Hematopoietic multipotent progenitor cell treated with erythropoietin and hydrocortisone succinate and interleukin-3 and kit ligand, for 15 days (in vitro differentiated cells): ENCODE data around the gene GPX4.
"Not testable (repeated sequence)": the region's sequence is repeated elsewhere in the genome, so short reads cannot be mapped to it uniquely, and the experiment has no call there.

Experiments
- DNase-seq: peaks from one replicate; pipeline ENCODE4 v3.0.0-alpha.2; 2015; ENCODE audit warnings: low spot score

The GPX4 gene

DNA sequence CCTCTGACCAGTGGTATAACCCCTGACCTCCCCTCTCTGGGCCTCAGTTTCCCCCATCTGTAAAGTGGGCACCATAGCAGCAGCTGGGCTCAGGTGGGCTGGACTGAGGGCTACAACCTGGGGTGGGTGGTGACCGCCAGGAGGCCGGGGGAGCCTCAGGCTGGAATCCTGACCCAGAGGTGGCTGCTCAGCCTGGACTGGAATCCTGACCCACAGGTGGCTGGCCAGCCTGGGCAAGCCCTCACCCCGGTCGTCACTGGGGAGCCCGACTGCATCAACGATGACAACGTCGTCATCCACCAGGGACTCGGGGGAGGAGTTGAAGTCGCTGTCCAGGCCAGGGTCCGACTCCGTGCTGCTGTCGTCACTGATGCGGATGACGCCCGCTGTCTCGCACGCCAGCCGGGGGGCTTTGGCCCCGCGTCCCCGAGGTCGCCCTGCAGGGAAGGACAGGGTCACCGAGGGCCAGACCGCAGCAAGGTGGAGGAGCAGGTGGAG, 10.2 kb downstream of the GPX4 start:
- DNase-seq: no peak

DNA sequence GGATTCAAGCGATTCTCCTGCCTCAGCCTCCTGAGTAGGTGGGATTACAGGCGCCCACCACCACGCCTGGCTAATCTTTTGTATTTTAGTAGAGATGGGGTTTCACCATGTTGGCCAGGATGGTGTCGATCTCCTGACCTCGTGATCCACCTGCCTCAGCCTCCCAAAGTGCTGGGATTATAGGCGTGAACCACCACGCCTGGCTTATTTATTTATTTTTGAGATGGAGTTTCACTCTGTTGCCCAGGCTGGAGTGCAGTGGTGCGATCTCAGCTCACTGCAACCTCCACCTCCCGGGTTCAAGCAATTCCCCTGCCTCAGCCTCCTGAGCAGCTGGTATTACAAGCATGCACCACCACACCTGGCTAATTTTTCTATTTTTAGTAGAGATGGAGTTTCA, 10.9 kb downstream of the GPX4 start:
- not testable (repeated sequence) for DNase-seq

DNA sequence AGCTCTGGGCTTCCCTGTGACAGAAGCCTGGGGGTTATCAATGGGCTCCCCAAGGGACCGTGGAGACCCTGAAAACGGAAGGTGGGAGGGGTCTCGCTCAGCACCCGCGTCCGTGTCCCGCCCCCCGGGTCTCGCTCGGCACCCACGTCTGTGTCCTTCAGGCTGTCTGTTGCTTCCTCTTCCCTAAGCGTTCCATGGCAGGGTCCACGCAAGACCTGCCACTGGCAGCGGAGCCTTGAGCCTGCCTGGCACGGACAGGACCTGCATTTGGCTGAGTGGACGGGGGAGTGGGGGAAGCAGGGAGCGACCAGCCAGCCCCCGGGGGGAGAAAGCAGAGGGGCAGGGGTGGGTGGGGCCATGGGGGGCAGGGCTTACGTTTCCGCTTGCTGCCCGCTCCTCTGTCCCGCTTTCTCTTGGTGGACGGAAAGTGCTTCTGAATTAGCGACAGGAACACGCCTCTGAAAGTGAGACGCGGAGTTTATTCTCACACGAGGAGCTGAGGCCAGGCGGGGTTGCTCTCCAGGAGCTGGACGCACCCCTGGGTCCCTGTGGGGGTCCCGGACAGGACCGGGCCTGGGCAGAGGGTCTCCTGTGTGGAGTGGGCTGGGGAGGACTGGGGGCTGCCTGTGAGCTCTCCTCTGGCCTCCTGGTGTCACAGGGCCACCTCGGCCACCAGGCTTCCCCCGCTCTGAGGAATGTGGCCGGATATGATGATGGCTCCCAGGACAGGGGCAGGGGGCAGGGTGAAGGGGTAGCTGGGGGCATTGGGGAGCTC, 12.0 kb downstream of the GPX4 start:
- DNase-seq: no peak

DNA sequence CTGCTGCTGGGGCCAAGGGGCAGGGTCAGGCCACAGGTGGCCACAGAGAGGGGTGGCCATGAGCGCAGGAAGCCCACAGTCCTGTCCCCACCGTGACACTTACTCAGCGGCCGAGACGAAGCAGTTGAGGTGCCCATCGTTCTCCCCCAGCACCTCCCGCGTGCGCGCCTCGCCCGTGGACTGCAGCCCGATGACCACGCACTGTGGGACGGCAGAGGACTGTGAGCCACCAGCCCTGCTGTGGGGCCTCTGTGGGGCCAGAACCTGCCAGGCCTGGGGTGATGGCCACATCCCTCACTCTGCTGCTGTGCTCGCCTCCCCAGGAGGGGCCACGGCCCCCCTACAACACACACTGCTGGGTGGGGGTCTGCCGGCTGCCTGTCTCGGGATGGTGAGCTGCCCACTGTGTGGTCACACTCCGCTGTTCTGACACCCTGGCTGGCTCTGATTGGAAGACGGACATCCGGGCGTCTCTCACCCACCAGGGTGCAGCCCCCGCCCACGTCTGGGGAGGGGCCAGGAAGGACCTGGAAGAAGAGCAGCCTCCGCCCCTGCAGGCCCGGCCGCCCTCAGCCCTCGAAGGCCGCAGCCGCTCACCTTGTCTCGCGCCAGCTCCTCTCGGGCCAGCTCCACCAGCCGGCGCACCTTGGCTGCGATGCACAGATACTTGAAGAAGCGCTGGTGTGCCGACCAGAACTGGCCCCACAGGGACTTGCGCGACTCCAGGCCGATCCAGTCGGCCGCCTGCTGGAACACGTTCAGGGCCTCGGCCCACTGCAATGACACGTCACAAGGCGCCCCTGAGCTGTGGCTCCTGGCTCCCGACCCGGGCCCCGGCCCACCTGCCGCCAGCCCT, 13.2 kb downstream of the GPX4 start:
- DNase-seq: no peak

DNA sequence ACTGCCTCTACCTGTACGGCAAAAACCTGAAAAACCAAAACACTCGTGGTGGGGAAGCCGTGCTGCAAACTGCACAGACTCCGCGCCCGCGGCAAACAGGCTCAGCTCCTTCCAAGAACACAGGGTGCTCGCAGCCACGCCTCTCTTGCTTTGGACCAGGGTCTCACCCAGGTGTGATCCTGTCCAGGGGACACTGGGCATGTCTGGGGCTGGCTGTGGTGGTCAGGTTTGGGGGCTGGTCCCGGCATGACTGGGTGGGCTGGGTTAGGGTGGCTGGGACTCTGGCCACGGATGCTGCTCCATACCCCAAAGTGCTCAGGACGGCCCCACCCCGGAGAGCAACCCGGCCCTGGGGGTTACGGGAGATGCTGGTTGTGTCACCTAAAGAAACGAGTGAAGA, 13.9 kb downstream of the GPX4 start:
- DNase-seq: no peak

DNA sequence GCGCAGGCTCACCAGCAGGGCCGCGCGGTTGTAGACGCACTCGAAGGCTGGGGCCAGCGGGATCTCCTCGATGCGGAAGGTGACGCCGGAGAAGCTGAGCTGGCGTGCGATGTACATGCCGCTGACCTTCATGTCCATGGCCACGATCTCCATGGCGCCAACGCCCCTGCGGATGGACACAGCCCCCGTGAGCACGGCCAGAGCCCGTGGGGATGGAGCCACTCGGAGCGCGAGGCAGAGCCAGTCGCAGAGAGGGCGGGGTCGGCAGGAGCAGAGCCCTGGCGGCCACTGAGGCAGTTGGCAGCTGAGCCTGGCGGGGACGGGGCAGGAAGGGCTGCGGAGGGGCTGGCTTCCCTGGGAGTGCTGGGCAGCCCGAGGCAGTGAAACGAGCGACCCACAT, 15.2 kb downstream of the GPX4 start:
- DNase-seq: no peak

DNA sequence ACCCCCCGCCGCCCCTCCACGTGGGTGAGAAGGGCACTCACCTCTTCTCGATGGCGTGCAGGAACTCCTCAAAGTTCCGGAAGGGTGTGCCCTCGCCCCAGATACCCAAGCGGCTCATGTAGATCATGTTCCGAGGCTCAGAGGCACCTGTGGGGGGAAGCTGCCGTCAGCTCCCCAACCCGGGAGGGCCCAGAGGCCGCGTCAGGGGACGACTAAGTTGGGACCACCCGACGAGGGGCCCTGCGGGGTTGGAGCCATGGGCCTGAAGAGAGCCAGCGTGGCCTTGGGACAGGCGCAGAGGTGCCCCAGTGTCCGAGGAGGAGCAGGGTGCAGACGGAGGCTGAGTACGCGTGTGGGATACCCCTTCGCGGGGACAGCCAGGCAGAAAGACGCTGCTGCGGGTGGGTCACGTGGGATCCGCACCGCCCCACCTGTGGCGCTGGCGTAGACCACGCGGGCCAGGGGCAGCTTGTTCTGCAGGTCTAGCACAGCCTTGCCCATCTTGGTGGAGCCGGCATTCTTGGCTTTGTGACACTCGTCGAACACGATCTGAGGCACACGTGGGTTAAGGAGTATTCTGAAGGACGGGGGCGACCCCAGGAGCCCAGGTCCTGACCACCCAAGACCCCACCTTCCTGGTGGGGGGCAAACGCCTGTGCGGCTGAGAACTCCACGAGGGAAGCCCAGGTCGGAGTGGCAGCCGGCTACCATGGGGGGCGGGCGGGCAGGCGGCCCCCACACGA, 15.9 kb downstream of the GPX4 start:
- no peak for DNase-seq

DNA sequence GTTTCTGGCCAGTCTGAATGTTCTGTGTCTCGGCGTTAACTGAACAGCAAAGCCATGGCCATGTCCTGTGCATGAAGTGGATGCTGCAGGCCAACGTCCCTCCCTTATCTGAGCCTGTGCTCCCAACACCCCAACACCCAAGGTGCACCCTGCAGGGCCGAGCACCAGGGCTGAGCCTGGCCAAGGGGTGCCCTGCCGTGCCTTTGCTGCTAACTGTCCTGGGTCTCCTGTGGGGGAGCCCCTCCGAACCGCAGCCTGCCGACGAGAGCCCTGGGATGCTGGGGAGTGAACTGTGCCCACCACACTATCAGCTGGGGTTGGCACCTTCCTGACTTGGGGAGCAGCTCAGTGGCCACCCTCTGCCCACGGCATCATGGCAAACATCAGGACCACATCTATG, 17.6 kb downstream of the GPX4 start:
- no peak for DNase-seq

DNA sequence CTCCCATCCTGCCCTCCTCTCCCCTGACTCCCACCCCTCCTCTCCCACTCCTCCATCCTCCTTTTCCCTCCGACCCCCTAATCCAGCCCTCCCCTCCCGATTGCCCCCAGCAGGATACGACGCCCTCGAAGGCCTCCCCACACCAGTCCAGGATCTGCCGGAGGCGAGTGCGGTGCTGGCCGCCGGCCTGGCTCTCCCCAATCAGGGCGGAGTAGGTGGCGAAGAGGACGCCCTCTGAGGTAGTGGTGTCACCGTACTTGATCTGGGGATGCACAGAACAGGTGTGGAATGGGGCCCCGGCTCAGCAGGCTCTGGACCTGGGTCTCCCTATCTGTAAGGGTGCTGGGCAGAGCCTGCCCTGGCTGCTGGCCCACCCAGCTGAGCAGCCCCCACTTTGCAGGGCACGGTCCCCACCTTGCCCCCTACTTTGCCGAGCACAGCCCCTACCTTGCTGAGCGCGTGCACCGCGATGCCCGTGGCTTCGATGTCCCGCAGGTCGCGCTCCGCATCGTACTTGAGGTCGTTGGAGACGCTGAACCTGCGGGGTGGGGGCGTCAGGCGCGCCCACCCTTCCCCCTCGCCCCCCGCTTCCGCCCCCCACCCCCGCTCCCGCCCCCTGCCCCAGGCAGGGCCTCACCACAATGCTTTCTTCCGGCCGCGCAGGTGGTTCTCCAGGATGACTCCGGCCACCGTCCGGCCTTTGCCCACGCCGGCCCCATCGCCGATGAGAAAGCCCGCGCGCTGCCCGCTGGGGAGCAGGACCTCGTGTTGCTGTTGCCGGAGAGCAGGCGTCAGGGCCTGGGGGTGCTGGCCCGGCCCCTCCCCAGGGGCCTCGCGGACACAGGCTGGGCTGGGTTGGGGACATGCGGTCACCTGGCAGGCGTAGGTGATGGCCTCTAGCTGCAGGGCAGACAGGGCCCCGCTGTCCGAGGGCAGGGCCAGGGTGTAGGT, 18.5 kb downstream of the GPX4 start:
- no peak for DNase-seq

DNA sequence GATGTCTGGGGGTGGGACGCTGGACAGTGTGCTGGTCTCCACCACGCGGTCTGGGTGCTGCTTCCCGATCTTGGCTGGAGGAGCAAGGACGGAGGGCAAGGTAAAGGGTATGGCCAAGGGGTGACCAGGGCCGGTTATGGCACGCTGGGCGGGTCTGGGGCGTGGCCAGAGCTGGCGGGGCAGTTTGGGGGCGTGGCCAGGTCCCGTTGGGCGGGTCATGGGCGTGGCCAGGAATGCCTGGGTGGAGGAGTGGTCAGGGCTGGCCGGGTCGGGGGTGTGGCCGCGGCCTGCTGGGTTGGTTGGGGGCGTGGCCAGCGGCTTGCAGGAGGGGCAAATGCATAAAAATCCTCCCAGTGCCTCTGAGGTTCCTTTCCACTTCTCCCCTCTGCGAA, 19.2 kb downstream of the GPX4 start:
- DNase-seq: peak; percentile 64

DNA sequence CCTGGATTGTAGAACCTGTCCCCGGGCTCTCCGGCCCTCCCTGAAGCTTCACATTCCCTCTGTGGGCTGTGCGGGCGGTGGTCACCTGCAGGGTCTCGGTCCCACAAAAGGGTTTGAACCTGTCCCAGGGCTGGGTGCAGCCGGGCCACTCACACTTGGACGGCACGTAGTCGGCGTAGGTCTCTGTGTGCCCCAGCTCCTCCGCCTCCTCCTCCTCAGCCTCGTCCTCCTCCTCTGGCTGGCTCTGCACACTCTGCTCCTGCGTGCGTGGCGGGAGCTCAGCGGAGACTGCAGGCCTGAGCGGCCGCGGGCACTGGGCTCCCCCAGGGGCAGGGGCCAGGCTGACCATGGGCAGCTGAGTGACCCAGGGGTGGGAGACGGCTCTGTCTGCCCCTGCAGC, 19.6 kb downstream of the GPX4 start:
- DNase-seq: no peak

DNA sequence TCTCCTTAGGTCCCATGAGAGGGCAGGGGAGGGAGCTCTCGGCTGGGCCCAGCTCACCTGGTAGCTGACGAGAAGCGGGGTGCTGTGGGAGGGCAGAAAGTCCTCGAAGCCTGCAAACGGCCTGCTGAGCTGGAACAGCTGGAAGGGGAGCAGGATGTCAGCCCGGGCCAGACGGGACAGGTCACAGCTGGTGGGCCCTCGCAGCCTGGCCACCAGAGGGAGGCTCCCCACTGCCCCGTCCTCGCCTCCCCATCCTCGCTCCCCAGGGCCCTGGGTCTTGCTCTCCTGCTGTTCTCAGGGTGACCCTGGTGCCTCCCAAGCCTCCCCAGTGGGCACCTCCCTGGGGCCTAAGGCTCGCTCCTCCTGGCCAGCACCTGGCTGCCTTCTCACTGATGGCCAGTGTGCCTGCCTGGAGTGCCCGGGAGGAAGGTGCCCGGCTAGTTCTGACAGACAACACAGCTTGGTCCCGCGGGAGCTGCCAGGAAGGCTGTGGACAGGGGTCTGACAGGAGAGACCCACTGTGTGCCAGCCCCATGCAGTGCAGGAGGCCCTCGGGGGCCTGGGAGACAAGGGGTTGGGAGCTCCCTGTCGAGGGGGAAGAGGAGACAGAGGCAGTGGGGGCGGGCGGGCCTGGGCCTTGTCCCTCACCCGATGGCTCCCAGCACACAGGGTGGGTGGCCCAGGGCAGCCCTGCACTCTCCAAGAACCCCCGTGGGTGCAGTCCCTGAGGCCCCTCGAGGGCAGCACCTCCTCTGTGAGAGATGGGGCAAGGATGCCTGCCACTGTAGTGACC, 20.3 kb downstream of the GPX4 start:
- DNase-seq: no peak

DNA sequence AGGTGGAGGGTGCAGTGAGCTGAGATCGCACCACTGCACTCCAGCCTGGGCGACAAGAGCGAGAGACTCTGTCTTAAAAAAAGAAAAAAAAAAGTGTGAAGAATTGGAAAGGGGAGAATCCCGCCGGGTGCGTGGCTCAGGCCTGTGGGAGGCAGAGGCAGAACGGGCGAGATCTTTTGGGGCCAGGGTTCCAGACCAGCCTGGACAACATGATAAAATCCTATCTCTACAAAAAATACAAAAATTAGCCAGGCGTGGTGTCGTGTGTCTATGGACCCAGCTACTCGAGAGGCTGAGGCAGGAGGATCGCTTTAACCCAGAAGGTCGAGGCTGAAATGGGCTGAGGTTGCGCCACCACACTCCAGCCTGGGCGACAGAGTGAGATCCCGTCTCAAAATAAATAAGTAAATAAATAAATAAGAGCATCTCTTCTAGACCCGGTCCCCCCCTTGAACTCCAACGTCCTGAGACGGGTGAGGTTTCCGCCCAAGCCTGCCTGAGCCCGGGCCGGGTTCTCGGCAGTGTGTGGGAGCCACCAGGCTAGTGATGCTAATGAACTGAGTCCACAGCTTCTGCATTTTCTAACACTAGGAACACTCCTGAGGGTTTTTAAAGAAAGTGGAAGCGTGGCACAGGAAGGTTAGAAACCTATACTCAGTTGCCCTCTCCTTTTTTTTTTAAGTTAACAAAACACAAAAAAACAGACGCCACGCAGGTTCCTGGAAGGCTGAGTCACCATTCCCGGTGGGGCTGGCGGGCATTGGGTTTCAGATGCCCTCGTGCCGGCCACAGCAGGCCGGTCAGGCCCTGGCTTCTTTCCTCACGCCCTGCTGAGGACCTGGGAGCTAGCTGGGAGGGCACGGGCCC, 22.0 kb downstream of the GPX4 start:
- DNase-seq: no peak

DNA sequence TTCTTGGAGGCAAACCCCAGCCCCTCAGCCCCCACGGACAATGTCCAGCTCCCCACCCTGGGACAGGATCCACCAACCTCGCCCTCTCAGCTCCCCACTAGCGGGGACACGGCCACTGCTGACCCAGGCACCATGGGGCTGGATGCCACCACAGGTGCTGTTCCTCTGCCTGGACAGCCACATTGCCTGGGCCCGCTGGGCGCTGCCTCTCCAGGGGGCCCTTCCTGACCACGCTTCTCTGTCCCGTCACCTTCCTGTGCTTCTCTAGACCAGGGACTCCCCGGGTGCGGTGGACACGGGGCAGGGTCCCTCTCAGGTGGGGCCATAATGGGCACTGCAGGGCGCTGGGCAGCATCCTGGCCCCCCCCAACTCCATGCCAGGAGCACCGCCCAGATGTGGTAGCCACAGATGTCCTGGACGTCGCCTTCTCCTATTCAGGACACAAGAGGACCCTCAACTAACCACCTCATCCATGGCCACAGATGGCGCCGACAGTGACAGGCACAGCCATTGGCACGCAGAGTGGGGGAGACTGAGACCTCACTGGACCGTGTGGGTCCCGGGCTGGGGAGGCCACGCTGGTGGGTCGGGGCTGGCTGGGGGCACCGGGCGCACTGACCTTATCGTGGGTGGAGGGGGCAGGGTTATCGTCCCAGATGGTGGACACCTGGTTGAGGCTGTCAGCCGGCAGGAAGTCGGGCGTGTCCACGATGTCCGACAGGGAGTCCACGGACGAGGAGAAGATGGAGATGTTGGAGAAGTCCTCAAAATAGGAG, 23.4 kb downstream of the GPX4 start:
- no peak for DNase-seq

DNA sequence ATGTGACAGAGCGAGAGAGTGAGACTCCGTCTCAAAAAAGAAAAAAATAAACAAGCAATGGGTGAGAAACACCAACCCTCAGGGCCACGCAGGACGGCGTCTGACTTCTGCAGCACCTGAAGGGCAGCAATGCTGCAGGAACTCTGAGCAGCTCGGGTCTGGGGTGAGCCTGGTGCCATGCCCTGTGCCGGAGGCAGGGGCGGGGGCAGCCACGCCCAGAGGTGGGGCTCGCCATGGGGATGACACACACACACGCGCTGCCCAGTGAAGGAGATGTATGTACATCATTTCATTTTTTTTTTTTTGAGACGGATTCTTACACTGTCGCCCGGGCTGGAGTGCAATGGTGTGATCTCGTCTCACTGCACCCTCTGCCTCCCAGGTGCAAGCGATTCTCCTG, 24.3 kb downstream of the GPX4 start:
- peak; percentile 23 for DNase-seq

DNA sequence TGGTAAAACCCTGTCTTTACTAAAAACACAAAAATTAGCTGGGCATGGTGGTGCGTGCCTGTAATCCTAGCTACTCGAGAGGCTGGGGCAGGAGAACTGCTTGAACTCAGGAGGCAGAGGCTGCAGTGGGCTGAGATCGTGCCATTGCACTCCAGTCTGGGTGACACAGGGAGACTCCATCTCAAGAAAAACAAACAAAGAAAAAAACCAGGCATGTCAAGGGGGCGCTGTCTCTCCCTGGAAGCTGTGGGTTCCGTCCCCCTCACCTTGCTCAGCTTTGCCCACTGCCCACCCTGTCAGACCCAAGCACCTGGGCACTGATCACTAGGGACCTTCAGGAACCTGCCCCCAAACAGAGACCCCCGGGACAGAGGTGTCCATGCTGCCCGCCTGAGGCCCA, 25.3 kb downstream of the GPX4 start:
- DNase-seq: not testable (repeated sequence)

DNA sequence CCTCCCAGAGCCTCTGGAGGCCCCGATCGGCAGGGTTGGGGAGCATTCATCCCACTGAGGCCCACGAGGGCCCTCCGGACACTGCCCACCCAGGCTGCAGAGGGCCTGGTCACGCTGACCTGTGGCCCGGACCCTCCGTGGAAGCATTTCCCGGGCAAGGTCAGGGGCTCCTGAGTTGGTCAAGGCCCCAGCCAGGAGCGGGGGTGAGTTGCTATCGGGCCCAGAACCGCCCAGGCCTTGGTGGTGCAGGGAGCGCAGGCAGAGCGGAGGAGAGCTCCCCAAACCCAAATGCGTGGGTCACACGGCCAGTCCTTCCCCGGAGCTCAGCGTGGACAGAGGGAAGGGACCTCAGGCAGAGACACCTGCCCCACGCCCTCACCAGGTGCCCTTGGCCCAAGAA, 25.7 kb downstream of the GPX4 start:
- DNase-seq: no peak

DNA sequence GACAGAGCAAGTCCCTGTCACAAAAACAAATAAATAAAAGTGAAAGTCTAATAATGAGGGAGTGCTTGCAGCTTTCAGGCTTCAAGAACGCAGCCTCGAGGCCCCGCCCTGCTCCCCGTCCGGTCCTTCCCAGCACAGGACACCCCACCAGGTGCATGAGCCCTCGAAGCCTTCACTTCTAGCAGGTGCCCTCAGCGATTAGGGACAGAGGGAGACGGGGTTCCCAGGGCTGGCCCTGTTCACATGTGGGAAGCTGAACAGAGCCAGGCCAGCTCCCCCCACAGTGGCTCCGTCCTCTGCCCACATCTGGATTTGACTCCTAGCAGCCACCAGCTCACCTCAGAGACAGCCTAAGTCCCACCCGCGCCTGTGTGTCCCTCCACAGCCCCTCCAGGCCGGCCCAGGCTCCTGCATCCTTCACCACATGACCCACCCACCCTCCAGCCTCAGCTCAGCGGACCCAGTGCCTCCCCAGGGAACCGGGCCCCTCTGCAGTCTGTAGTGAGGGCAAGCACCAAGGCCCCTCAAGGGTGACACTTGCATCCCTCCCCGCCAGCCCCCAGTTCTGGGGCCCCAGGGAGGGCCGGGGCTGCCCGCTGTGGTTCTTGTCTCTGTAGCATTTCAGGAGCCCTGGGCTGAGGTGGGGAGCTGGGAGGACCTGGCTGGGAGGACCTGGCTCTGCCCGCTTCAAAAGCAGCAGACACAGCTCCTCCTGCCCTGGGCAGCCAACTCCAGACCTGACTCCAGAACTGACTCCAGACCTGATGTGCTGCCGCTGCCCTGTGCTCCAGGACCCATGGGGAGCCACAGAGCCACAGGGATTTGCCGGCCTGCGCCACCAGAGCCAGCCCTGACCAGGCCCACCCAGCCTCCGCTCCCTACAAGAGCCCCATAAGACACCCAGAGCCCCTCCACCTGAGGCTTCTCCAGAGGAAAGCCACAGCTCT, 27.2 kb downstream of the GPX4 start:
- DNase-seq: no peak
